ENCODE results near the gene PPIL6. TPM values are rescaled to one million over a fixed set of nuclear protein-coding genes. Genes with fewer than 3 reads are reported as not detected.
"Not testable (repeated sequence)": the region's sequence is repeated elsewhere in the genome, so short reads cannot be mapped to it uniquely, and the experiment has no call there.

Gene PPIL6
- total and polyA plus RNA-seq, 2 experiments from 2014 or later, result 3.5 to 3.7 TPM

DNA sequence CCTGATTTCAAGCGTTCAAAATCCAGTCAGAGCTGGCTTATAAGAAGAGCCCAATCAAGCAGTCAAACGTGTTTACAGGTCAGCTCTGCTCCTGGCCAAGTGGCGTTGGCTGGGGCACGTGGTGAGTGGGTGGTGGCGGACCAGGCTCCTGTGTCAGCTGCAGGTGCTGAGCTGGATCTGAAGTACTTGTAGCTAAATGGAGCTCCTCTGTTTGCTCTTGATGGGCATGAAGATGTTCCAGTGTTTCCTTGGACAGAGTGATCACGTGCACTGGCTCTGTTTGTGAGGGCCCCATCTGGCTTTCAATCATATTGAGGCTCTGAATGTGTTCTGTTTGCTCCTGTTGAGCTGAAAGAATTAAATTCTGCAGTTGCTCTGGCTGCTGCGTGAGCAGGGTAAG, 25.3 kb upstream of the PPIL6 start:
- H3K4me1 ChIP-seq (ENCODE audit: insufficient read depth), result no peaks in the 10 kb centered on the region
- no peaks in the 10 kb centered on the region for H4K20me1 ChIP-seq (ENCODE audit: insufficient read depth)
- no peak overlapping the region for H3K4me3 ChIP-seq
- H3K27ac ChIP-seq, result no peak overlapping the region
- peaks cover 52% of the 10 kb centered on the region for H3K36me3 ChIP-seq (ENCODE audit: low read depth)
- H2AFZ ChIP-seq, result no peak overlapping the region
- H3K9me2 ChIP-seq (ENCODE audit: insufficient read depth), result no peaks in the 10 kb centered on the region
- no peak overlapping the region for H3K9ac ChIP-seq
- H3K79me2 ChIP-seq (ENCODE audit: insufficient read depth), result peaks cover 20% of the 10 kb centered on the region; the same call in 1 of the 2 replicates
- H3F3A ChIP-seq (ENCODE audit: insufficient read depth), result no peaks in the 10 kb centered on the region; the same call in 1 of the 2 replicates
- no peaks in the 10 kb centered on the region for H3K27me3 ChIP-seq (replicated peaks; ENCODE audit: insufficient read depth)
- no peak overlapping the region for H3K4me2 ChIP-seq (ENCODE audit: unreplicated experiment)
- in situ Hi-C loops (cut with MboI), result no loop called here
- TF ChIP-seq EZH2 (IDR thresholded peaks at IDR 0.05; ENCODE audit: insufficient read depth, poor library complexity, severe bottlenecking), result no peak
- TF ChIP-seq EZH2phosphoT487 (IDR thresholded peaks at IDR 0.05; ENCODE audit: insufficient read depth, low read depth), result no peak
- no peak for DNase-seq
- WGBS, 2 experiments (ENCODE audit: low coverage in 1 of 2, low lambda C conversion rate in 2 of 2, missing lambda C conversion rate in 2 of 2), result 79 to 80% methylated on average over 7 of the region's 7 CpGs
- H3K9me3 ChIP-seq (ENCODE audit: low read depth), result no peaks in the 10 kb centered on the region

DNA sequence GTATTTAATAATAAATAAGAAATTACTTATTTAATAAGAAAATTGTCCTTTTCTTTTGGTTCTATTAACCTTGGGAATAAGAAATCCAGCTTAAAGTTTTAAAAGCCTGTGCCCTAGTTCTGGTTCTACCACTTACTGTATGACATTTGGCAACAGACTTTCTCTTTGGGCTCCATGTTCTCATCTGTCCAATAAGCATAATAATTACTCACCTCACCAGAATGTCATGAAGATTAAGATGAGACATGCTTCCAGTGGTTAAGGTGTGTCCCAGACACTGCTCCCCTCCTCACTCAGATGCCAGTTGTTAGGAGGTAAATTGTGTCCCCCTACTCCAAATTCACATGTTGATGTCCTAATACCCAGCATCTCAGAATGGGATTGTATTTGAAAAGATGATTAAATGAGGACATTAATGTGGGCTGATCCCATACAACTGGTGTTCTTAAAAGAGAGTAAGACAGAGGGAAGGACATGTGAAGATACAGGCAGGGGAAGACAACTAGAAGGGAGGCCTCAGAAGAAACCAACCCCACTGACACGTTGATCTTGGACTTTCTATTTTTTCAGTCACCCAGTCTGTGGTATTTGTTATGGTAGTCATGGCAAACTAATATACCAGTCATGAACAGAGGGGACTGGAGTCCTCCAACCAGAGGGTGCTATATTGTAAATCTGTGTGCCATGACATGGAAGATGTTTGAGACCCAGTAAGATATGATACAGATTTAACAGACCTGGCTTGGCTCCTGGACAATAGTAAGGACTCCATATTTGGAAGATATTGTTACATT, 21.5 kb upstream of the PPIL6 start:
- H3K4me3 ChIP-seq, result no peak overlapping the region
- H3F3A ChIP-seq (ENCODE audit: insufficient read depth), result peaks cover 11% of the 10 kb centered on the region
- no peak overlapping the region for H2AFZ ChIP-seq
- in situ Hi-C loops (cut with MboI), result no loop called here
- no peak overlapping the region for H3K4me2 ChIP-seq (ENCODE audit: unreplicated experiment)
- peaks cover 20% of the 10 kb centered on the region; the same call in 1 of the 2 replicates for H3K79me2 ChIP-seq (ENCODE audit: insufficient read depth)
- H3K27me3 ChIP-seq (replicated peaks; ENCODE audit: insufficient read depth), result no peaks in the 10 kb centered on the region
- peaks cover 45% of the 10 kb centered on the region for H3K36me3 ChIP-seq (ENCODE audit: low read depth)
- H3K9ac ChIP-seq, result no peak overlapping the region
- H4K20me1 ChIP-seq (ENCODE audit: insufficient read depth), result no peaks in the 10 kb centered on the region
- whole genome bisulfite sequencing, 2 experiments (ENCODE audit: low coverage in 1 of 2, low lambda C conversion rate in 2 of 2, missing lambda C conversion rate in 2 of 2), result 90 to 100% methylated on average over 1 of the region's 1 CpG
- DNase-seq, result peak; percentile 23
- no peak overlapping the region for H3K27ac ChIP-seq
- no peaks in the 10 kb centered on the region for H3K9me2 ChIP-seq (ENCODE audit: insufficient read depth)
- no peaks in the 10 kb centered on the region for H3K9me3 ChIP-seq (ENCODE audit: low read depth)
- peaks cover 13% of the 10 kb centered on the region for H3K4me1 ChIP-seq (ENCODE audit: insufficient read depth)
- no peak for TF ChIP-seq EZH2phosphoT487 (IDR thresholded peaks at IDR 0.05; ENCODE audit: insufficient read depth, low read depth)
- no peak for TF ChIP-seq EZH2 (IDR thresholded peaks at IDR 0.05; ENCODE audit: insufficient read depth, poor library complexity, severe bottlenecking)

DNA sequence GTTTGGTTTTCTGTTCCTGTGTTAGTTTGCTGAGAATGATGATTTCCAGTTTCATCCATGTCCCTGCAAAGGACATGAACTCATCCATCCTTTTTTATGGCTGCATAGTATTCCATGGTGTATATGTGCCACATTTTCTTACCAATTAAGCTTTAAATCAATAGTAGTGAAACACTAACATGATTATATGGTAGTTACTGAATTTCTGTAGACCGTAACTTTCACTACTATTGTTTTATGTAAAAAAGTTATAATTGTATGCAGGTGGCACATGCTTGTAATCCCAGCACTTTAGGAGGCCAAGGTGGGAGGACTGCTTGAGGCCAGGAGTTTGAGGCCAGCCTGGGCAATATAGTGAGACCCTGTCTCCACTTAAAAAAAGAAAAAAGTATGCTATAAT, 20.8 kb upstream of the PPIL6 start:
- Histone ChIP-seq H3K4me1 (ENCODE audit: insufficient read depth) (peaks cover 13% of the 10 kb centered on the region), H3K79me2 (ENCODE audit: insufficient read depth) (peaks cover 20% of the 10 kb centered on the region; the same call in 1 of the 2 replicates), H3F3A (ENCODE audit: insufficient read depth) (peaks cover 18% of the 10 kb centered on the region), H3K36me3 (ENCODE audit: low read depth) (peaks cover 40% of the 10 kb centered on the region)
- DNase-seq; H3K9me2 ChIP-seq (ENCODE audit: insufficient read depth); H3K27ac ChIP-seq; H2AFZ ChIP-seq; H3K4me2 ChIP-seq (ENCODE audit: unreplicated experiment); H3K27me3 ChIP-seq (replicated peaks; ENCODE audit: insufficient read depth); in situ Hi-C loops (cut with MboI); H3K9ac ChIP-seq; H3K9me3 ChIP-seq (ENCODE audit: low read depth); H3K4me3 ChIP-seq; H4K20me1 ChIP-seq (ENCODE audit: insufficient read depth): not testable (repeated sequence)
- 95 to 100% methylated on average over 1 of the region's 1 CpG for whole genome bisulfite sequencing, 2 experiments (ENCODE audit: low coverage in 1 of 2, low lambda C conversion rate in 2 of 2, missing lambda C conversion rate in 2 of 2)

DNA sequence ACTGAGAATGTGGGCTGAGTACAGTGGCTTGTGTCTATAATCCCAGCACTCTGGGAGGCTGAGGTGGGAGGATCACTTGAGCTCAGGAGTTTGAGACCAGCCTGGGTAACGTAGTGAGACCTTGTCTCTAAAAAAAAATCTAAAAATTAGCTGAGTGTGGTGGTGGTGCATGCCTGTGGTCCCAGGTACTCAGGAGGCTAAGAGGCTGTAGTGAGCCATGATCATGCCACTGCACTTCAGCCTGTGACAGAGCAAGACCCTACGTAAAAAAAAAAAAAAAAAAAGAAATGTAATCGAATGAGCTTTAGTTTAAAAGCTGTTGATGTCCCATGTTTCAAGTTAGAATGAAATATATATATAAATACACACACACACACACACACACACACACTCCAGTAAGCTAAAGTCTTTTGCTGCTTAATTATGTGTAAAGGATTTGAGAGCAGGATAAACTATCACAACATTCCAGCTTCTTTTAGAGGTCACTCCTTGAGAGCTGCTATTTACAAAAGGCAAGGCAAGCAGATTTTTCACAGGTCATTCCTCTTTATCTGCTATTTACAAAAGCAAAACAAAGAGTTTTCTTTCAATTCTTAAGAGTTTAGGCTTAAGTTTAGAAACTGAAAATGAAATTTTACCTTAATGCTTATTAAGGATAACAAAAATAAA, 19.9 kb upstream of the PPIL6 start:
- in situ Hi-C loops (cut with MboI), result no loop called here
- TF ChIP-seq EZH2 (IDR thresholded peaks at IDR 0.05; ENCODE audit: insufficient read depth, poor library complexity, severe bottlenecking), result no peak
- TF ChIP-seq EZH2phosphoT487 (IDR thresholded peaks at IDR 0.05; ENCODE audit: insufficient read depth, low read depth), result no peak
- Histone ChIP-seq H3K27me3 (replicated peaks; ENCODE audit: insufficient read depth) (no peaks in the 10 kb centered on the region), H3K79me2 (ENCODE audit: insufficient read depth) (peaks cover 18% of the 10 kb centered on the region; the same call in 1 of the 2 replicates), H3K9me2 (ENCODE audit: insufficient read depth) (no peaks in the 10 kb centered on the region), H3K9ac (no peak overlapping the region), H3K9me3 (ENCODE audit: low read depth) (no peaks in the 10 kb centered on the region), H2AFZ (no peak overlapping the region), H3K4me2 (ENCODE audit: unreplicated experiment) (no peak overlapping the region), H3K36me3 (ENCODE audit: low read depth) (peaks cover 33% of the 10 kb centered on the region), H4K20me1 (ENCODE audit: insufficient read depth) (no peaks in the 10 kb centered on the region), H3K27ac (no peak overlapping the region), H3F3A (ENCODE audit: insufficient read depth) (peaks cover 18% of the 10 kb centered on the region), H3K4me3 (no peak overlapping the region), H3K4me1 (ENCODE audit: insufficient read depth) (peaks cover 13% of the 10 kb centered on the region)
- DNase-seq, result no peak
- WGBS, 2 experiments (ENCODE audit: low coverage in 1 of 2, low lambda C conversion rate in 2 of 2, missing lambda C conversion rate in 2 of 2), result 94 to 97% methylated on average over 3 of the region's 3 CpGs
